Renal cortical epithelial cell (primary cell): ENCODE results near the gene ENPP6. TPM values are rescaled to one million over a fixed set of nuclear protein-coding genes. Genes with fewer than 3 reads are reported as not detected.
"Not testable (repeated sequence)": the region's sequence is repeated elsewhere in the genome, so short reads cannot be mapped to it uniquely, and the experiment has no call there.

ENCODE experiments used
- DNase-seq: peaks from one replicate; pipeline ENCODE4 v3.0.0-alpha.2; 2011; ENCODE audit warnings: low read depth
- total RNA-seq: library from RNA; depleted of rRNA; stranded (reverse); fragments of >200 nt; gene quantifications from 2 replicates; pipeline ENCODE4 v1.2.3, GENCODE V29; 2014

ENPP6 gene
- total RNA-seq, 1 donor from 2014 or later: under 0.01 TPM

GRCh38 chr4:184061582-184061981 lies 156.1 kb downstream of the ENPP6 start:
- no peak for DNase-seq

GRCh38 chr4:184059099-184059498 lies 158.6 kb downstream of the ENPP6 start:
- no peak for DNase-seq

- DNase-seq: no peak
Measured at GRCh38 chr4:184058026-184058425, 159.6 kb downstream of the ENPP6 start.

GRCh38 chr4:184056877-184057276 lies 160.8 kb downstream of the ENPP6 start:
- DNase-seq: no peak

- DNase-seq: no peak
Measured at GRCh38 chr4:184053434-184053833, 164.2 kb downstream of the ENPP6 start.

GRCh38 chr4:184052616-184053015 lies 165.1 kb downstream of the ENPP6 start:
- DNase-seq: no peak

- DNase-seq: not testable (repeated sequence)
Measured at GRCh38 chr4:184051262-184051661, 166.4 kb downstream of the ENPP6 start.

- DNase-seq: no peak
Measured at GRCh38 chr4:184046148-184046547, 171.5 kb downstream of the ENPP6 start.

GRCh38 chr4:184041156-184041555 lies 176.5 kb downstream of the ENPP6 start:
- DNase-seq: no peak

- DNase-seq: no peak
Measured at GRCh38 chr4:184039963-184040383, 177.7 kb downstream of the ENPP6 start.
